ENCODE results near the gene NDUFAF7.
"Not testable (repeated sequence)": the region's sequence is repeated elsewhere in the genome, so short reads cannot be mapped to it uniquely, and the experiment has no call there.

Gene NDUFAF7

DNA sequence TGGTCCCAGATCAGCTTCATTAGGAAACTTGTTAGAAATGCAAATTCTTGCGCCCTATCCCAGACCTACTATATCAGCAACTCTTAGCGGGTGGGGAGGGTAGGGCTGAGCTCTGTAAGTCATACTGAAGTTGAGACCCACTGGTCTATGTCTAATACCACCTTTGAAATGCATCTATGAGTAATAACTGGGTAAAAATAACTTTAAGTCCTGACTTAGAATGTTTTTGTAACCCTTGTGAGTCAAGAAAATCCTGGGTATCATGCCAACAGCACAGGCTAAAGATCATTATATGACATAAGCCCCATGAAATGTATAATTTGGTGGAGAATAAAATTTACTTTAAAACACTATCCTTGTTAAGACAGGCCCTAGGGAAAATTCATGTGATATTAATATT is 51.7 kb downstream of the NDUFAF7 start:
- DNase-seq = no peak

DNA sequence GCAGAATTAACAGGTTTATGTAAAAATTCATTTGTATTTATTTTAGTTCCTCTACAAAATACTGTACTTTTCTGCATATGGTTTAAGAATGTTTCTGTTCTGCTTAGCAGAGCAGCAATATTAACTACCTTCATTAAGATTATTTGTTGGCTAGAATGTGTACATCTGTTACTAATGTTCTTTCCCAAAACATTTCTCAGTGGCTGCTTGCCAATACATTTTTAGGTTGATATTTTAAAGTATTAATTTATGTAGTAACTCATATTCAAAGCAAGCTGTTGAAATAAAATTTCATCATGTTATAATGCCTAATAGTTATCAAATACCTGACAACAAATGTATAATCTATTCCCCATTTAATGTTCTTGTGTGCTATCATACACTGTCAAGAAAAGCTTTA is 52.9 kb downstream of the NDUFAF7 start:
- DNase-seq = no peak

DNA sequence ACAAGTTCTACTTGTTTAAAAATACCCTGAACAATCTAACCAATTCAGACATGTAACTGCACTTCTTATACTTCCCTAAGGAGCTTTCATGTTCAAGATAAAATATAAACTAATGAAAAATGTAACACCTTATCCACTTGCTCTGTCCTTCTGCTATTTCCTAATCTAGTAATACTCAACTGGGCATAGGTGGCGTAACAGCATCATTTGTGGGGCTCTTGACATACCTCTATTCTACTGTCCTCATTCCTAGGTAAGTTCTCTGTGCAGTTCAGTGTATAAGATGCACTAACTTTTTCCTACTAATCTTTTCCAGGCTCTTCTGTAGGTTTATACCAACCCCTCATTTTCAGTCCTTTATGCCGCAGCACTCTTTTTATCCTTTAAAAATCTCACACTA is 56.5 kb downstream of the NDUFAF7 start:
- peak; percentile 21 for DNase-seq

DNA sequence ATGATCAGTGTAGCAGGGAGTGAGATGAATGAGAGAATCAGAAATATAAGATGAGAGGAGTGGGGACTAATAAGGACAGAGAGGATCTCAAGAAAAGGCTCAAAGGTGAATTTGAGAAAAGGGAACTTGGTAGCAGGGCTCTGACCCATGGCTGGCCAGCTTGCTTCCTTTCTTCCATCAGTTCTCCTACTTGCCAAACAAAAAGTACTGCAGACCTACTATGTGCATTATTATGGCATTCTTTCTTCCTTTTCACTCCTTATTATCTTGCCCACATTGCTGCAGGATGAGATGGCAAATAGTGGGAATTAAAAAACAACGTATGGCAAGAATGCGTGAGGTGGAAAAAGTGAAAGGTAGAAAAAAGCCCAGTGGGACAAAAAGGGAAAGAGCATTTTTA is 60.2 kb downstream of the NDUFAF7 start:
- no peak for DNase-seq

DNA sequence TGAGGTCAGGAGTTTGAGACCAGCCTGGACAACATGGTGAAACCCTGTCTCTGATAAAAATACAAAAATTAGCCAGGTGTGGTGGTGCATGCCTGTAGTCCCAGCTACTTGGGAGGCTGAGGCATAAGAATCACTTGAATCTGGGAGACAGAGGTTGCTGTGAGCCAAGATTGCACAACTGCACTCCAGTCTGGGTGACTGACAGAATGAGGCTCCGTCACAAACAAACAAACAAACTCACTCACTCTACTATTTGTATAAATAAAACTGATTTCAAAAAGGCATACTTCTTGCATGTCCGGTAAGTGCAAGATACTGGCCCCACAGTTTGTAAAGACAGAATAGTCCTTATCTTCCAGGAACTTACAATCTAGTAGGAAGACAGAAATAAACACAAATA is 63.4 kb downstream of the NDUFAF7 start:
- not testable (repeated sequence) for DNase-seq

DNA sequence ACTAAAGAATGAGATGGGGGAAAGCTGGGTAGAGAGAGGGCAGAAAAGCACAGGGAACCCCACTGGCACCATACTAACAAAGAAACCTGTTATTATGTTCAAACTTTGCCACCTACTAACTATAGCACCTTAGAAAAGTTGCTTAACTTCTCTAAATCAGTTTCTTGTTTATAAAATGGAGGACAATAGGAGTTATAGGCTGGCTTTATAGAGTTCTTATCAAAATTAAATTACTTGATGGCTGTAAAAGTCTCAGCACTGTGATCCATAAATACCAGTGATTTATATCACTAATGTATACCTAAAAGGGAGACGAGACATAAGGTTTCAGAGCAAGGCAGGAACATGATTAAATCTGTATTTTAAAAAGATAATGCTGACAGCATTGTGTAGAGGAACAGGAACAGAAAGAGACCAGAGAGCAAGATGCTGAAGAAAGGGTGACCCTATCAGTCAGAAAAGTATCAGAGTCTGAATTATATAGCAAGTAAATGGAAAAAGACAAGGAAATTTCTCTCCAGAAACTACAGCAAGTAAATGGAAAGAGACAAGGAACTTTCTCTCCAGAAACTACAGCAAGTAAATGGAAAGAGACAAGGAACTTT is 64.1 kb downstream of the NDUFAF7 start:
- no peak for DNase-seq

DNA sequence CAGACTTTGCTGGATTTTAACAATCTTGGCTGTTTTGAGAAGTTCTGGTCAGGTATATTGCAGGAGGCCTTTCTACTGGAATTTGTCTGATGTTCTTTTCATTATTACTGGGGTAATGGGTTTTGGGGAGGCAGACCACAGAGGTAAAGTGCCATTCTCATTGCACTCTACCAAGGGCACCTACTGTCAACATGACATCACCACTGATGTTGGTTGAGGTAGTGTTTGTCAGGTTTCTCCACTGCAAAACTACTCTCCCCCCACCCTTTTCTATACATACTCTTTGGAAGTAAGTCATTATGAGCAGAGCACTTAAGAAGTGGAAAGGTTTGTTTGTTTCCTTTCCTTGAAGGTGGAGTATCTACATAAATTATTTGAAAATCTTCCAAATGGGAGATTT is 66.2 kb downstream of the NDUFAF7 start:
- DNase-seq = no peak
